Measurements from ENCODE around the gene CHRM1.

GRCh38 chr11:62931499-62932278 is 10.5 kb upstream of the CHRM1 start:
- TF ChIP-seq TAF1 (IDR thresholded peaks at IDR 0.05; ENCODE audit: borderline replicate concordance, low read depth, low read length) (no peak), POLR2AphosphoS5 (IDR thresholded peaks at IDR 0.05; ENCODE audit: low read depth, low read length) (no peak), POLR2A (IDR thresholded peaks at IDR 0.05; ENCODE audit: low read depth, low read length) (no peak)

Data from GM12892 (cell line).